ENCODE results near the gene RSRC1.
"Not testable (repeated sequence)": the region's sequence is repeated elsewhere in the genome, so short reads cannot be mapped to it uniquely, and the experiment has no call there.

Gene RSRC1

GRCh38 chr3:158548691-158549090 is 438.8 kb downstream of the RSRC1 start:
- DNase-seq (ENCODE audit: low read depth in 1 of 2, low spot score in 1 of 2), result no peak
- TF ChIP-seq JUND (IDR thresholded peaks at IDR 0.05; ENCODE audit: low read depth), result no peak
- in situ Hi-C loops (cut with HindIII; ENCODE audit: low pct_unique_long_range_greater_than_20kb, low sequenced_read_pairs), result no loop called here

GRCh38 chr3:158549938-158550337 is 440.0 kb downstream of the RSRC1 start:
- in situ Hi-C loops (cut with HindIII; ENCODE audit: low pct_unique_long_range_greater_than_20kb, low sequenced_read_pairs), result not testable (repeated sequence)

GRCh38 chr3:158552124-158552523 is 442.2 kb downstream of the RSRC1 start:
- no peak for DNase-seq (ENCODE audit: low read depth in 1 of 2, low spot score in 1 of 2)
- in situ Hi-C loops (cut with HindIII; ENCODE audit: low pct_unique_long_range_greater_than_20kb, low sequenced_read_pairs), result no loop called here
- no peak for TF ChIP-seq JUND (IDR thresholded peaks at IDR 0.05; ENCODE audit: low read depth)

More at GRCh38 chr3:158549938-158550337, 440.0 kb downstream of the RSRC1 start:
- not testable (repeated sequence) for DNase-seq (ENCODE audit: low read depth in 1 of 2, low spot score in 1 of 2)

GRCh38 chr3:158559504-158559903 is 449.6 kb downstream of the RSRC1 start:
- DNase-seq (ENCODE audit: low read depth in 1 of 2, low spot score in 1 of 2), result no peak
- in situ Hi-C loops (cut with HindIII; ENCODE audit: low pct_unique_long_range_greater_than_20kb, low sequenced_read_pairs), result no loop called here
- TF ChIP-seq JUND (IDR thresholded peaks at IDR 0.05; ENCODE audit: low read depth), result no peak

GRCh38 chr3:158560979-158561378 is 451.1 kb downstream of the RSRC1 start:
- DNase-seq (ENCODE audit: low read depth in 1 of 2, low spot score in 1 of 2), result no peak
- no peak for TF ChIP-seq JUND (IDR thresholded peaks at IDR 0.05; ENCODE audit: low read depth)
- in situ Hi-C loops (cut with HindIII; ENCODE audit: low pct_unique_long_range_greater_than_20kb, low sequenced_read_pairs), result no loop called here

GRCh38 chr3:158562674-158563073 is 452.8 kb downstream of the RSRC1 start:
- no peak for DNase-seq (ENCODE audit: low read depth in 1 of 2, low spot score in 1 of 2)
- in situ Hi-C loops (cut with HindIII; ENCODE audit: low pct_unique_long_range_greater_than_20kb, low sequenced_read_pairs), result no loop called here
- no peak for TF ChIP-seq JUND (IDR thresholded peaks at IDR 0.05; ENCODE audit: low read depth)

GRCh38 chr3:158563076-158563475 is 453.2 kb downstream of the RSRC1 start:
- DNase-seq (ENCODE audit: low read depth in 1 of 2, low spot score in 1 of 2), result no peak
- in situ Hi-C loops (cut with HindIII; ENCODE audit: low pct_unique_long_range_greater_than_20kb, low sequenced_read_pairs), result no loop called here
- TF ChIP-seq JUND (IDR thresholded peaks at IDR 0.05; ENCODE audit: low read depth), result no peak

GRCh38 chr3:158565076-158565475 is 455.2 kb downstream of the RSRC1 start:
- in situ Hi-C loops (cut with HindIII; ENCODE audit: low pct_unique_long_range_greater_than_20kb, low sequenced_read_pairs), result no loop called here
- DNase-seq (ENCODE audit: low read depth in 1 of 2, low spot score in 1 of 2), result no peak
- TF ChIP-seq JUND (IDR thresholded peaks at IDR 0.05; ENCODE audit: low read depth), result no peak

- in situ Hi-C loops (cut with HindIII; ENCODE audit: low pct_unique_long_range_greater_than_20kb, low sequenced_read_pairs), result no loop called here
- TF ChIP-seq JUND (IDR thresholded peaks at IDR 0.05; ENCODE audit: low read depth), result no peak
- DNase-seq (ENCODE audit: low read depth in 1 of 2, low spot score in 1 of 2), result no peak
Measured at GRCh38 chr3:158568784-158569183, 458.9 kb downstream of the RSRC1 start.

GRCh38 chr3:158569794-158570193 is 459.9 kb downstream of the RSRC1 start:
- no peak for DNase-seq (ENCODE audit: low read depth in 1 of 2, low spot score in 1 of 2)
- TF ChIP-seq JUND (IDR thresholded peaks at IDR 0.05; ENCODE audit: low read depth), result no peak
- in situ Hi-C loops (cut with HindIII; ENCODE audit: low pct_unique_long_range_greater_than_20kb, low sequenced_read_pairs), result no loop called here

GRCh38 chr3:158570999-158571702 is 461.3 kb downstream of the RSRC1 start, which contains the start of gene MLF1:
Gene MLF1 (plus strand): TSS chr3:158571194. CDS start chr3:158571301, 107 bp downstream.
- peak; percentile 97 to 98 for DNase-seq (ENCODE audit: low read depth in 1 of 2, low spot score in 1 of 2)

GRCh38 chr3:158571969-158572765 is 462.3 kb downstream of the RSRC1 start:
- DNase-seq (ENCODE audit: low read depth in 1 of 2, low spot score in 1 of 2), result no peak
- in situ Hi-C loops (cut with HindIII; ENCODE audit: low pct_unique_long_range_greater_than_20kb, low sequenced_read_pairs), result no loop called here
- TF ChIP-seq JUND (IDR thresholded peaks at IDR 0.05; ENCODE audit: low read depth), result no peak

More at GRCh38 chr3:158570999-158571702, 461.3 kb downstream of the RSRC1 start, which contains the start of gene MLF1:
- TF ChIP-seq JUND (IDR thresholded peaks at IDR 0.05; ENCODE audit: low read depth), result no peak
- in situ Hi-C loops (cut with HindIII; ENCODE audit: low pct_unique_long_range_greater_than_20kb, low sequenced_read_pairs), result no loop called here

- DNase-seq (ENCODE audit: low read depth in 1 of 2, low spot score in 1 of 2), result no peak
- in situ Hi-C loops (cut with HindIII; ENCODE audit: low pct_unique_long_range_greater_than_20kb, low sequenced_read_pairs), result no loop called here
- no peak for TF ChIP-seq JUND (IDR thresholded peaks at IDR 0.05; ENCODE audit: low read depth)
Measured at GRCh38 chr3:158572766-158573060, 462.8 kb downstream of the RSRC1 start.
